ENCODE results near the gene RYR2.

RYR2 gene

GRCh38 chr1:237687804-237688203 lies 645.8 kb downstream of the RYR2 start:
- H3K4me3 ChIP-seq (ENCODE audit: low read depth, low read length) = no peak overlapping the region
- in situ Hi-C loops (cut with HindIII; ENCODE audit: low sequenced_read_pairs) = no loop called here
- no peak for DNase-seq (ENCODE audit: low read depth, low spot score)
- no peak for TF ChIP-seq CTCF (IDR thresholded peaks at IDR 0.05; ENCODE audit: low read depth, low read length)

DNA sequence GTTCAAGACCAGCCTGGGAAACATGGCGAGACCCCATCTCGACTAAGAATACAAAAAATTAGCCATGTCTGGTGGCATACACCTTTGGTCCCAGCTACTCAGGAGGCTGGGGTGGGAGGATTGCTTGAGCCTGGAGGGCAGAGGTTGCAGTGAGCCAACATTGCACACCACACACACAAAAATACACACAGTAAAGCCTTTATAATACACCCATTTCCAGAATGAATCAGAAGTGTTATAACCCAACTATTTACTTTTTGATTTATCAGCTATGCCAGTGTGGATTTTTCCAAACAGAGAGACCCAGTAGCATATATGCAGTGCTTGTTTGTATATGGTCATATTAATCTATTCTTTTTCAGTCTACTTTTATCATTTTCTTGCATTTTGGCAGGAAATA lies 648.7 kb downstream of the RYR2 start:
- in situ Hi-C loops (cut with HindIII; ENCODE audit: low sequenced_read_pairs) = no loop called here
- TF ChIP-seq CTCF (IDR thresholded peaks at IDR 0.05; ENCODE audit: low read depth, low read length) = no peak

DNA sequence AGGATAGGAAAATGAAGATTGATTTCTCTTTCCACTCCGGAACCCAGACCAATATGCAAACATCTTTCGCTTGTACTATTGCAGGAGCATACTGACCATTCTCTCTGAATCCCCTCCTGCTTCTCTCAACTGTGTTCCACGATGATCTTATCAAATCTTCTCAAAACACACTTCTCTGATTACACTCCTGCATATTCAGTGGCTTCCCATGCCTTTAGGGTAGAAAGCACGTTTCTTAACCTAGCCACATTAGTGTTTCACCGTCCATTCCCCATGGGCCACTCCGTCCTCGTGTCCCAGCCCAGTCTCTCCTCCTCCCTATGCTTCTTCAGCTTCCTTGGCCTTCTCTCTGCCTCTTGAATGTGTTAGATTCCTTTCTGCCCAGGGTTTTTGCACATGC lies 650.3 kb downstream of the RYR2 start:
- in situ Hi-C loops (cut with HindIII; ENCODE audit: low sequenced_read_pairs) = no loop called here

More for the DNA sequence above, 648.7 kb downstream of the RYR2 start:
- H3K4me3 ChIP-seq (ENCODE audit: low read depth, low read length) = no peak overlapping the region
- no peak for DNase-seq (ENCODE audit: low read depth, low spot score)

DNA sequence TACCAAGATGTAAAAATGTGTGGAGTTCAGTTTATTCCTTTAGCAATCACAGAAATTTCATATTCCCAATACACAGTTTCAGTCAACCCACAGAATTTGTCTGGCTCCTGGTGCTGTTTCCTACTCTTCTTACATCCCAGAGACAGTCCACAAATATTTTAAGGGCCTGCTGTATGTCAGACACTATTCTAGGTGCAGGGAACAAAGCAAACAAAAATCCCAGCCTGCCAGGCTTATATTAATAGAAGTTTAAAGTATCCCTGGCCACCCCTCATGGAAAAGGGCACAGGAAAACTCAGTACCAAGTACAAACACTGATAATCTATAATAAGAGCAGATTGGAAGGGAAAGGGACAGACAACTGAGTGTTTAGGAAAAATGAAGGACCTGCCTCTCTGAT lies 653.9 kb downstream of the RYR2 start:
- DNase-seq (ENCODE audit: low read depth, low spot score) = no peak
- in situ Hi-C loops (cut with HindIII; ENCODE audit: low sequenced_read_pairs) = no loop called here
- no peak overlapping the region for H3K4me3 ChIP-seq (ENCODE audit: low read depth, low read length)
- no peak for TF ChIP-seq CTCF (IDR thresholded peaks at IDR 0.05; ENCODE audit: low read depth, low read length)

More for the DNA sequence above, 650.3 kb downstream of the RYR2 start:
- no peak overlapping the region for H3K4me3 ChIP-seq (ENCODE audit: low read depth, low read length)
- no peak for DNase-seq (ENCODE audit: low read depth, low spot score)
- TF ChIP-seq CTCF (IDR thresholded peaks at IDR 0.05; ENCODE audit: low read depth, low read length) = no peak

- H3K4me3 ChIP-seq (ENCODE audit: low read depth, low read length) = no peak overlapping the region
- in situ Hi-C loops (cut with HindIII; ENCODE audit: low sequenced_read_pairs) = no loop called here
- no peak for DNase-seq (ENCODE audit: low read depth, low spot score)
- no peak for TF ChIP-seq CTCF (IDR thresholded peaks at IDR 0.05; ENCODE audit: low read depth, low read length)
Observed at GRCh38 chr1:237700181-237700580, 658.2 kb downstream of the RYR2 start.

DNA sequence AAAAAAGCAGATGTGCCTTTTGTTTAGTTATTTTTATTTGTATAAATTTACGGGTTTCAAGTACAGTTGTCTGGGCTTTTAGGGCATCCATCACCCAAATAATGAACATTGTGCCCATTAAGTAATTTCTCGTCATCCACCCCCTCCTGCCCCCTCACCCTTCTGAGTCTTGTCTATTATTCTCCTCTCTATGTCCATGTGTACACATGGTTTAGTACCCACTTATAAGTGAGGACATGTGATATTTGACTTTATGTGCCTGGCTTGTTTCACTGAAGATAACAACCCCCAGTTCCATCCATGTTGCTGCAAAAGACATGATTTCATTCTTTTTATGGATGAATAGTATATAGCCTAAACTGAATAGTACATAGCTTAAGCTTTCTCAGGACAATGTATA lies 659.5 kb downstream of the RYR2 start:
- TF ChIP-seq CTCF (IDR thresholded peaks at IDR 0.05; ENCODE audit: low read depth, low read length) = no peak
- in situ Hi-C loops (cut with HindIII; ENCODE audit: low sequenced_read_pairs) = no loop called here
- no peak for DNase-seq (ENCODE audit: low read depth, low spot score)
- no peak overlapping the region for H3K4me3 ChIP-seq (ENCODE audit: low read depth, low read length)

GRCh38 chr1:237702161-237702560 lies 660.2 kb downstream of the RYR2 start:
- DNase-seq (ENCODE audit: low read depth, low spot score) = no peak
- TF ChIP-seq CTCF (IDR thresholded peaks at IDR 0.05; ENCODE audit: low read depth, low read length) = no peak
- in situ Hi-C loops (cut with HindIII; ENCODE audit: low sequenced_read_pairs) = no loop called here
- H3K4me3 ChIP-seq (ENCODE audit: low read depth, low read length) = no peak overlapping the region

Data from astrocyte of the spinal cord (primary cell).